GM18511 (cell line): Measurements from ENCODE around the gene PIM1.
"Not testable (repeated sequence)": the region's sequence is repeated elsewhere in the genome, so short reads cannot be mapped to it uniquely, and the experiment has no call there.

ENCODE experiments used
- ATAC-seq: cut with Tn5 transposase; IDR thresholded peaks from one replicate; pipeline ENCODE4 v1.9.1; 2021; ENCODE audit warnings: mild to moderate bottlenecking, moderate library complexity; ENCODE audit not compliant: unreplicated experiment

The PIM1 gene

DNA sequence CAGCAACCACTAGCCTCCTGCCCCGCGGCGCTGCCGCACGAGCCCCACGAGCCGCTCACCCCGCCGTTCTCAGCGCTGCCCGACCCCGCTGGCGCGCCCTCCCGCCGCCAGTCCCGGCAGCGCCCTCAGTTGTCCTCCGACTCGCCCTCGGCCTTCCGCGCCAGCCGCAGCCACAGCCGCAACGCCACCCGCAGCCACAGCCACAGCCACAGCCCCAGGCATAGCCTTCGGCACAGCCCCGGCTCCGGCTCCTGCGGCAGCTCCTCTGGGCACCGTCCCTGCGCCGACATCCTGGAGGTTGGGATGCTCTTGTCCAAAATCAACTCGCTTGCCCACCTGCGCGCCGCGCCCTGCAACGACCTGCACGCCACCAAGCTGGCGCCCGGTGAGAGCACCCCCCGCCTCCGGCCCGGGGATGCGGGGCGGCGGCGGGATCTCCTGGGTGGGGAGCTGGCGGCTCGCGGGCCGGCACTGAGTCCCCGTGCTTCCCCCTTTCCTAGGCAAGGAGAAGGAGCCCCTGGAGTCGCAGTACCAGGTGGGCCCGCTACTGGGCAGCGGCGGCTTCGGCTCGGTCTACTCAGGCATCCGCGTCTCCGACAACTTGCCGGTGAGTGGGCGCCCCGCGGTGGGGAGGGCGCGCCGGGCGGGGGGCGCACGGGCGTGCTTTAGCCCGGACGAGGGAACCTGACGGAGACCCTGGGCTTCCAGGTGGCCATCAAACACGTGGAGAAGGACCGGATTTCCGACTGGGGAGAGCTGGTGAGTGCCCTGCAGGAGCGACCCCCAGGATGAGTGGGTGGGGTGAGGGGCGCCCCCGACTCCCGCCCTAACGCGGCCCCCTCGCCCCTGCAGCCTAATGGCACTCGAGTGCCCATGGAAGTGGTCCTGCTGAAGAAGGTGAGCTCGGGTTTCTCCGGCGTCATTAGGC lies 585 bp downstream of the PIM1 start:
- ATAC-seq = peak; percentile 32

DNA sequence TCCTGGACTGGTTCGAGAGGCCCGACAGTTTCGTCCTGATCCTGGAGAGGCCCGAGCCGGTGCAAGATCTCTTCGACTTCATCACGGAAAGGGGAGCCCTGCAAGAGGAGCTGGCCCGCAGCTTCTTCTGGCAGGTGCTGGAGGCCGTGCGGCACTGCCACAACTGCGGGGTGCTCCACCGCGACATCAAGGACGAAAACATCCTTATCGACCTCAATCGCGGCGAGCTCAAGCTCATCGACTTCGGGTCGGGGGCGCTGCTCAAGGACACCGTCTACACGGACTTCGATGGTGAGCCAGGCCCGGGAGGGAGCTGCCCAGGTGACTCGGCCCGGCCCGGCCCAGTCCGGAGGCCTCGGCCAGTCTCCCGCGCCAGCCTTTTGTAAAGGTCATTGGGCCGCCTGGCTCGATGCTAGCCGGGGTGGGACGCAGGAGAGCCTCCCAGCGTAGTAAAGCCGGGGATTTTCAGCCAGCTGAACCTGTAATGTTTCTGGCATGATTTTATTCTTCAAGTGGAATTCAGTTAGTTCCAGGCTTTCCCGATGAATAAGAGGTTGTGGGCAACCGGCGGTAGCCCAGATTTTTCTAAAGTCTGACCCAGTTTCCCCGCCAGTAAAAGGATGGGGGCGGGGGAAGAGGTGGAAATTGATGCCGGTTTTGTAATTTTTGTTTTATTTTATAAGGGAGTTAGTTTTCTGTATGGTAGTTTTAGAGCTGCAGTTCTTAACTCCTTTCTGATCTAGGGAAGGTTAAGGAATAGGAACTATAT lies 1.4 kb downstream of the PIM1 start:
- ATAC-seq = no peak

DNA sequence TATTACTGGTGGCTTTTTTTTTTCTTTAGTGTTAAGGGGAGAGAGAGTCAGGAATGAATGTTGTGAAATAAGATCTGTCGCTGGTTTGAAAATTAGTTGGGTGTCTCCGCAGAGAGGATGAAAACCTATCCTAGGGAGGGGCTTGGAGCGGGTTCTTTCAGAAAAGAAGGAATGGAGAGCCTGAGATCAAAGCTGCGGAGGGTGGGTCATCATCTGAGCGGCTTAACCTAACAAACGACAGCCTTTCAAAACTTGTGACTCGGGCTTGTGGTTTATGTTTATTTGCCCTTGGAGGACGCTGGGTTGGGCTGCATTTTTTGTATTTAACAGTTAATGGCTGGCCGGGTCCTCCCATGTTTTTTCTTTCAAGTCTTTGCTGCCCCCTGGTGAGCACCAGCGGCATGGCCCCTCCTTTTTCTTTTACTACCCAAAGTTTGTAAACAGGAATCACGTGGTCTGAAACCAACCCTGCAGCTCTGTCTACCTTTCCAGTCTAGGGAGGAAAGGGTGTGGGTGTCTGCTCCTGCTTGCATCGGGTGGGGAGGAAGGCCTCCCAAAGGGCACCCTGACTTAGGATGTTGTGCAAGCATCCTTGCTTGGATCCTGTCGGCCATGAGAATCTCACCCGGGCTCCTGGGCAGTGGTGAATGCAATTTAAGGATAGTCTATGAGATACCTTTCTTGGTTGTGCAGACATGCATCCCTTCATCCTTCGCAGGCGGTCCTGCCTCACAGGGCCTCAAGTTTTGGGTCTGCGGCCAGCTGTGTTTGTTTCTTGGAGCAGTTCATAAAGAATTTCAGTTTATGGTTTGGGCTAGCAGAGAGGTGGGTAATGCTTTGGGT lies 2.2 kb downstream of the PIM1 start:
- peak; percentile 28 for ATAC-seq

DNA sequence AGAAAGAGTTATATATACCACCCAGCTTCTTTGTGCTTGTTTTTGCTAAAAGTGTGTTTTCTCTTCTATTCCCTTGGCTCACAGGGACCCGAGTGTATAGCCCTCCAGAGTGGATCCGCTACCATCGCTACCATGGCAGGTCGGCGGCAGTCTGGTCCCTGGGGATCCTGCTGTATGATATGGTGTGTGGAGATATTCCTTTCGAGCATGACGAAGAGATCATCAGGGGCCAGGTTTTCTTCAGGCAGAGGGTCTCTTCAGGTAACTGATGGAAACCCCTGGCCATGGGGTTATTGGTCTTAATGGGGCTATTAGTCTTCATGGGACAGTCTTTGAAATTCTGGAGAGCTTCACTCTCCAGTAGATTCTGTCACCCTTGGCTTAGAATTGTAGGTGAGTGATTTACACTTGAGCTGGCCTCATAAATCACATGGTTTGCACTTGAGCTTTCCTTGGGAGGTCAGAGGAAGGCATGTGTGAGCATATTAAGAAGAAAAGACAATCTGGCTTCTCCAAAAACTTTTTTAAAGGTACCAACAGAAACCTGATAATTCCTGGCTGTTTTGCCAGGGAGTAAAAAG lies 3.0 kb downstream of the PIM1 start:
- no peak for ATAC-seq

DNA sequence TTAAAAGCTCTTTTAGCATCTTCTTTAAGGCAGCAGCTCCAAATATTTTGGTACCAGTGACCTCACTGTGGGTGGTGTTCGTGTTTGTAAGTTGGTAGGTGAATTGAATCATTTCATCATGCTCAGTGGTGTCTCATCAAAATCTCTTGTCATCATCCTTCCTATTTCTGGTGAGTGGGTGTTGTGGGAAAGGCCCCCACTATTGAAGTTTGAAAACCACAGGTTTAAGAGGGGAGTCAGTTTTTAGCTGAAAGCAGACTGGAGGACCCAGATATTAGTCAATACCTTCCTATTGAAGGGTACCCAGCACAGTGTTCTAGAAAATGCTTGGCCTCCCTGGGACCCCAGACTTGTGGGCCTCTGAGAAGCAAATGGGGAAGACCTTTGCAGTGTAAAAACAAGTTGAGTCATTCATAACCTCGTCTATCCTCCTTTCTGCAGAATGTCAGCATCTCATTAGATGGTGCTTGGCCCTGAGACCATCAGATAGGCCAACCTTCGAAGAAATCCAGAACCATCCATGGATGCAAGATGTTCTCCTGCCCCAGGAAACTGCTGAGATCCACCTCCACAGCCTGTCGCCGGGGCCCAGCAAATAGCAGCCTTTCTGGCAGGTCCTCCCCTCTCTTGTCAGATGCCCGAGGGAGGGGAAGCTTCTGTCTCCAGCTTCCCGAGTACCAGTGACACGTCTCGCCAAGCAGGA lies 3.7 kb downstream of the PIM1 start:
- no peak for ATAC-seq

DNA sequence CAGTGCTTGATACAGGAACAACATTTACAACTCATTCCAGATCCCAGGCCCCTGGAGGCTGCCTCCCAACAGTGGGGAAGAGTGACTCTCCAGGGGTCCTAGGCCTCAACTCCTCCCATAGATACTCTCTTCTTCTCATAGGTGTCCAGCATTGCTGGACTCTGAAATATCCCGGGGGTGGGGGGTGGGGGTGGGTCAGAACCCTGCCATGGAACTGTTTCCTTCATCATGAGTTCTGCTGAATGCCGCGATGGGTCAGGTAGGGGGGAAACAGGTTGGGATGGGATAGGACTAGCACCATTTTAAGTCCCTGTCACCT lies 4.2 kb downstream of the PIM1 start:
- no peak for ATAC-seq

DNA sequence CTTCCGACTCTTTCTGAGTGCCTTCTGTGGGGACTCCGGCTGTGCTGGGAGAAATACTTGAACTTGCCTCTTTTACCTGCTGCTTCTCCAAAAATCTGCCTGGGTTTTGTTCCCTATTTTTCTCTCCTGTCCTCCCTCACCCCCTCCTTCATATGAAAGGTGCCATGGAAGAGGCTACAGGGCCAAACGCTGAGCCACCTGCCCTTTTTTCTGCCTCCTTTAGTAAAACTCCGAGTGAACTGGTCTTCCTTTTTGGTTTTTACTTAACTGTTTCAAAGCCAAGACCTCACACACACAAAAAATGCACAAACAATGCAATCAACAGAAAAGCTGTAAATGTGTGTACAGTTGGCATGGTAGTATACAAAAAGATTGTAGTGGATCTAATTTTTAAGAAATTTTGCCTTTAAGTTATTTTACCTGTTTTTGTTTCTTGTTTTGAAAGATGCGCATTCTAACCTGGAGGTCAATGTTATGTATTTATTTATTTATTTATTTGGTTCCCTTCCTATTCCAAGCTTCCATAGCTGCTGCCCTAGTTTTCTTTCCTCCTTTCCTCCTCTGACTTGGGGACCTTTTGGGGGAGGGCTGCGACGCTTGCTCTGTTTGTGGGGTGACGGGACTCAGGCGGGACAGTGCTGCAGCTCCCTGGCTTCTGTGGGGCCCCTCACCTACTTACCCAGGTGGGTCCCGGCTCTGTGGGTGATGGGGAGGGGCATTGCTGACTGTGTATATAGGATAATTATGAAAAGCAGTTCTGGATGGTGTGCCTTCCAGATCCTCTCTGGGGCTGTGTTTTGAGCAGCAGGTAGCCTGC lies 4.8 kb downstream of the PIM1 start:
- ATAC-seq = no peak

DNA sequence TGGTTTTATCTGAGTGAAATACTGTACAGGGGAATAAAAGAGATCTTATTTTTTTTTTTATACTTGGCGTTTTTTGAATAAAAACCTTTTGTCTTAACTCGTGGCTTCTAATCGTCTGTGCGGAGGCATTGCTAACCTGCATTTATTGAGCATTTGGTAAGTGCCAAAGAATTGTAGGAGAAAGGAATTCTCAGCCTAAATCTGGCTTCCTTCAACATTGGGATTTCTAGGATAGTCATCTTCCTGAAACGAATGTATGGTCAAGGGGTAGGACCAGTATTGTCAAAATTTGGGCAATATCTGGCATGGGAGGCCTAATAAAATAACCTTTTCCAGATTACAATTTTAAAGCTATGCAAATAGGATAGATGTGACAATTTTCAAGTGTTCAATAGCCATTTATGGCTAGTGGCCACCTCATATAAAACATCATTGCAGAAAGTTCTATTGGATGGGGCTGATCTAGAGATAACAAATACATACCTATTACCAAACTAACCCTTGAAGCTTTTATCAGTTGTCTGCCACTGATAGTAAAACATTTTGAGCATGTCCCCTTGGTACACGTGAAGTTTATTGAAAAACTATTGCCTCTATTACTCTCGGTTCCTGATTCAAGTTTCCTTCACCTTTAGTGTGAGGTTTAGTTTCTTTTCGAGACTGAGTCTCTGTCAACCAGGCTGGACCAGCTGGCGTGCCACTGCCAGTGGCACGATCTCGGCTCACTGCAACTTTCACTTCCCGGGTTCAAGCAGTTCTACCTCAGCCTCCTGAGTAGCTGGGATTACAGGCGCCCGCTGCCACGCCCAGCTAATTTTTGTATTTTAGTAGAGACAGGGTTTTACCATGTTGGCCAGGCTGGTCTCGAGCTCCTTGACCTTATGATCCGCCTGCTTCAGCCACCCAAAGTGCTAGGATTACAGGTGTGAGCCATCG lies 5.6 kb downstream of the PIM1 start:
- ATAC-seq = peak; percentile 61

DNA sequence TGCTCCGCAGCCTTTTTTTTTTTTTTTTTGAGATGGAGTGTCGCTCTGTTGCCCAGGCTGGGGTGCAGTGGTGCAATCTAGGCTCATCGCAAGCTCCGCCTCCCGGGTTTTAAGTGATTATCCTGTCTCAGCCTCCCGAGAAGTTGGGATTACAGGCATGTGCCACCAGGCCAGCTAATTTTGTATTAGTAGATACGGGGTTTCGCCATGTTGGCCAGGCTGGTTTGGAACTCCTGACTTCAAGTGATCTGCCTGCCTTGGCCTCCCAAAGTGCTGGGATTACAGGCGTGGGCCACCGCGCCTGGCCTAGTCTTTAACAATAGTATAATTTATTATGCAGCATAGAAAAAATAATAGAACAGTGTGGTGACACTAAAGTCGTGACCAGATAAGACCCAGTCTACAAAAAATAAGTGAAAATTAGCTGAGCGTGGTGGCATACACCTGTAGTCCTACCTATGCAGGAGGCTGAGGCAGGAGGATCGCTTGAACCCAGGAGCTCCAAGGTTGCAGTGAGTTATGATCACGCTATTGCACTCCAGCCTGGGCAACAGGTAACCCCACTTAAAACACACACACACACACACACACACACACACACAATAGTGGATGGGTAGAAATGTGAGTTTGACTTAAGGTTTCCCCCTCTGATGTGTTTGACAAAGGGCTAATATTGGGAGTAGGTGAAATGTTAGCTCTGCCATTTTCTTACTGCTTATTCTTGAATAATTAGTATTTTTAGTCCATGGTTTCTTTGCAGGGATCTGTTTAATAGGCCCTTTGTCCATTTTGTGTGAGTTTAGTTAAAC lies 6.5 kb downstream of the PIM1 start:
- no peak for ATAC-seq

DNA sequence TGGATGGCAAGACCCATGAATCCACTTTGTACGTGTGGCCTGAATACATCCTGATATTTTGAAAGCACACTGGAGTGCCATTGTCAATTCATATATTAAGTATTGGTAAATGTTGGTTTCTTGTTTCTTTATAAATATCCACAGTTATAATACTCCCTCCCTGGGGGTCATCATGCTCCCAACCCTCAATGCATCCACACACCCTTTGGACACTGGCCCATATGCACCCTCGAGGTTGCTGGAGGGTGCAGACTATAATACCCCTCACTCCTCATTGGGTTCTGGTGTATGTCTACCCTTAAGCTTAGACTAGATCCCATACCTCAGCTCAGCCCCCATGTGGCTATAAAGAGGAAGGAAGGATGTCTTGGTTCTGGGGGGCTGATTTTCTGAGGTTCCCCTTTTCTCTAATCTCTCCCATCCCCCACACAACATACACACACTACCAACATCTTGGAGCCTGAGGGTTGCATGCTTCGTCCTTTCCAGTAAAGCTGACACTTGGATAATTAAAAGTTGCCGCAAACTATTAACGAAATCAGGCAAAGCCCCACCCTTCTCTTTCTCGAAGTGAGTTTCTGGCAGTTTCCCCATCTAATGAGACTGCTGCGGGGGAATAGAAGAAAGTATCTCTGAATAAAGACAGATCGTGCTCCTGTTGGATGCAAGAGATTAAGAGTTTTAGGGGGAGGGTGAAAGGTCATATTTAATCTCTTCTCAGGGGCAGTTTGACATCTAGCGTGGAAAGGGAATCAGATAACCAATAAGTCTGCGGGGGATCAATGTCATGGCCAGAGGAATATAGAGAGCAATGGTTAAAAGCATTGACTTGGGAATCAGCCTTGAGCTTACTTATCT lies 7.4 kb downstream of the PIM1 start:
- no peak for ATAC-seq

DNA sequence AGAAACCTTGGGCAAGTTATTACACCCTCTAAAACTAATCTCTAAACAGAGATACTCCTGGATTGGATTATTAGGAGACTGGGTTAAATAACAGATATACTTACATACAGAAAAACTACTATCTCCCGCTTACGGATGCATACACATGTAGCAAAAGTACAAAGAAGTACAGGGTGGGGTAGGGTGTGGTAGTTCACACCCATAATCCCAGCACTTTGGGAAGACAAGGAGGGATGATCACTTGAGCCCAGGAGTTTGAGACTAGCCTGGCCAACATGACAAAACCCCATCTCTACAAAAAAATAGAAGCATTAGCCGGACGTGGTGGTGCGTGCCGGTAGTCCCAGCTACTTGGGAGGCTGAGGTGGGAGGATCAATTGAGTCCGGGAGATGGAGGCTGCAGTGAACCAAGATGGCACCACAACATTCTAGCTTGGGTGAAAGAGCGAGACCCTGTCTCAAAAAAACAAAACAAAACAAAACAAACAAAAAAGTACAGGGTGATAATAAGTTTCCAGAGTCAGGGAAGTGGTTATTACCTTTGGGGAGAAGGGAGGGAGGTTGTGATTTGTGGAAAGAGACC lies 8.1 kb downstream of the PIM1 start:
- ATAC-seq = no peak

DNA sequence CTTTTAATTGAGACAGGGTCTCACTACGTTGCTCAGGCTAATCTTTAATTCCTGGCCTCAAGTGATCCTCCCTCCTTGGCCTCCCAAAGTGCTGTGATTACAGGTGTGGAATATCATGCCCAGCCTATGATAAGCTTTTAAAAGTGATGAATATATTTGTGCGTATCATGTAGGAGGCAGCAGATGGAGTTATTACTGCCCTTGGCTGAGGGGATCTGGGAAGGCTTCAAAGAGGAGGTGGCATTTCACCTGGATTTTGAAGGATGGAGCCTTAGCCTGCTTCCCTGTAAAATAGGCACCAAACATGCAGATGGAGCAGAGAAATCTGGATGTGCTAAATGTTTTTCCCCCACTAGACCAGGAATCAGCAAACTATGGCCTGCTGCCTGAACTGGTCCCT lies 10.1 kb downstream of the PIM1 start:
- no peak for ATAC-seq

DNA sequence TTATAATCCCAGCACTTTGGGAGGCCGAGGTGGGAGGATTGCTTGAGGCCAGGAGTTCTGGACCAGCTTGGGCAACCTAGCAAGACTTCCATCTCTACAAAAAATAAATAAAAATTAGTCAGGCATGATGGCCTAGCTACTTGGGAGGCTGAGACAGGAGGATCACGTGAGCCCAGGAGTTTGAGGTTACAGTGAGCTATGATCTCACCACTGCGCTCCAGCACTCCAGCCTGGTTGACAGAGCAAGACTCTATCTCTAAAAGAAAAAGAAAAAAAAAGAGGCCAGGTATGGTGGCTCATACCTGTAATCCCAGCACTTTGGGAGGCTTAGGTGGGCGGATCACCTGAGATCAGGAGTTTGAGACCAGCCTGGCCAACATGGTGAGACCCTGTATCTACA lies 10.7 kb downstream of the PIM1 start:
- not testable (repeated sequence) for ATAC-seq

DNA sequence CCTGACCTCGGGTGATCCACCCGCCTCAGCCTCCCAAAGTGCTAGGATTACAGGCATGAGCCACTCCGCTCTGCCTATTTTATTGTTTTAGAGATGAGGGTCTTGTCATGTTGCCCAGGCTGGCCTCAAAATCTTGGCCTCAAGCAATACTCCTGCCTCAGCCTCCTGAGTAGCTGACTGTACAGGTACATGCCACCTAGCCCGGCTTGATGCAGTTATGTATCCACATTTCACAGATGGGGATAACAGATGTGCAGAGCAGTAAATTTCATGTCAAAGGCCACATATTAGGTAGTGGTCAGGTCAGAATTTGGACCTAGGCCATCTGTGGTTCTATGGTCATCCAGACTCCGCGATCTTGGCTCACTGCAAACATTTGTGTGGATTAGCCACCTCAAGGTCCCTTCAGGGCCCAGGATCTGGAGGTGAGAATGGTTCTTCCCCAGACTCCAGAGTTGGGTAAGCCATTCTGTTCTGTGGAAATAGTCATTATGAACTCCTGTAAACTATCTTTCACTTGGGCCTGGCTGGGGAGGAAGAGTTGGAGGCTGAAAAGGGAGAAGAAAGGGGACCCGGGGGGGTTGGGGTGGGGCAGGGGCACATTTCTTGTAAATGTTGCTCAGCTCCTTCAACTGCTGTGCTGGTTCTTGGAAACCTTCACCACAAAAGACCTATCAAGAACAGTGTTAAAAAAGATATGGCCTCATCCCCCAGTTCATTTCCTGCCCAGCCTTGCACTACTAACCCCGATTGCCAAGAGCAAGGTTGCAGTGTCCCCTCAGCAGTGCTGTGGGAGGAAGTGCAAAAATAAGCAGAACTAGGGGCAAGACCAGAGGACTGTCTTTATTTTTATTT lies 13.0 kb downstream of the PIM1 start:
- no peak for ATAC-seq

DNA sequence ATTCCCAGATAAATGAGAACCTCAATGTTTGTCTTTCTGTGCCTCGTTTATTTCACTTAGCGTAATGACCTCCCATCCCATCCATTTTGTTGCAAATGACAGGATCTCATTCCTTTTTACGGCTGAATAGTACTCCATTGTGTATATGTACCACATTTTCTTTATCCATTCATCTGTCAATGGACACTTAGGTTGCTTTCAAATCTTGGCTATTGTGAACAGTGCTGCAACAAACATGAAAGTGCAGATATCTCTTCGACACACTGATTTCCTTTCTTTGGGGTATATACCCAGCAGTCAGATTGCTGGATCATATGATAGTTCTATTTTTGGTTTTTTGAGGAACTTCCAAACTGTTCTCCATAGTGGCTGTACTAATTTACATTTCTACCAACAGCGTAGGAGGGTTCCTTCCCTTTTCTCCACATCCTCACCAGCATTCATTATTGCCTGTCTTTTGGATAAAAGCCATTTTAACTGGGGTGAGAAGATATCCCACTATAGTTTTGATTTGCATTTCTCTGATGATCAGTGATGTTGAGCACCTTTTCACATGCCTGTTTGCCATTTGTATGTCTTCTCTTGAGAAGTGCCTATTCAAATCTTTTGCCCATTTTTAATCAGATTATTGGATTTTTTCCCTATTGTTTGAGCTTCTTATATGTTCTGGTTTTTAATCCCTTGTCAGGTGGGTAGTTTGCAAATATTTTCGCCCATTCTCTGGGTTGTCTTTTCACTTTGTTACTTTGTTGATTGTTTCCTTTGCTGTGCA lies 16.2 kb downstream of the PIM1 start:
- not testable (repeated sequence) for ATAC-seq
